Mucosa of descending colon (tissue), 3 donors: ENCODE results near the gene ETV3. TPM values are rescaled to one million over a fixed set of nuclear protein-coding genes. Genes with fewer than 3 reads are reported as not detected.

Experiments used
- ATAC-seq: fragments of 200-7000 bp; cut with Tn5 transposase; one replicate; pipeline ENCODE4 v1.9.1; 2020; ENCODE audit warnings: mild to moderate bottlenecking, moderate library complexity
- DNase-seq, 3 donors: peaks; one replicate each; pipeline ENCODE4 v3.0.0-alpha.2; 2020
- H3K36me3 ChIP-seq: fragments of 200-600 bp; one replicate; pipeline ENCODE4 v1.8.0; 2021; ENCODE audit warnings: low read depth, mild to moderate bottlenecking
- H3K4me1 ChIP-seq: fragments of 200-600 bp; one replicate; pipeline ENCODE4 v1.8.0; 2021; ENCODE audit warnings: low read depth, mild to moderate bottlenecking
- H3K4me3 ChIP-seq: fragments of 200-600 bp; one replicate; pipeline ENCODE4 v1.8.0; 2021; ENCODE audit warnings: mild to moderate bottlenecking
- H3K9me3 ChIP-seq: fragments of 200-600 bp; one replicate; pipeline ENCODE4 v1.8.0; 2021; ENCODE audit warnings: mild to moderate bottlenecking
- CTCF ChIP-seq: fragments of 200-600 bp; IDR thresholded peaks from one replicate; pipeline ENCODE4 v1.8.0; 2022; ENCODE audit warnings: antibody characterized with exemption, mild to moderate bottlenecking
- intact Hi-C, 2 donors: fragments of 100-400 bp; cut with DNase I in 1 of 2; cut with micrococcal nuclease in 1 of 2; formaldehyde crosslinking; loops; one replicate each; pipeline versions ENCODE4 v1.11.0 to v1.11.1; 2022; cut with DNase I, micrococcal nuclease
- total RNA-seq, 3 donors: library from RNA; stranded (reverse); fragmentation: NEBNext Ultra II Directional in 2 of 3; extraction: Animal tissue kit (Norgen Biotek cat#: 25700) in 2 of 3; gene quantifications; one replicate each; pipeline versions ENCODE4 v1.2.1 to v1.2.4, GENCODE V29; 2021 to 2023
- donor health status: DM: no; HTN: no; CAD: no; lungs with moderate emphysema.
- donor health status: DM: no; HTN: no; CAD: no.
- donor health status: DM: no; HTN: yes; CAD: no.

Gene ETV3
- total RNA-seq, 3 donors from 2014 or later: 32.6 to 36.3 (median 35.9) TPM

GRCh38 chr1:157155658-157156057, 17.5 kb upstream of the ETV3 start:
- intact Hi-C loops: loop anchor here (1.0 to 2.0 kb wide), 2 partner anchors 65 kb away; no protein-coding TSS in a partner anchor
- no peak overlapping the region for H3K4me3 ChIP-seq
- no peaks in the 10 kb centered on the region for H3K9me3 ChIP-seq
- no peak for TF ChIP-seq CTCF
- H3K4me1 ChIP-seq: peaks cover 20% of the 10 kb centered on the region
- no peaks in the 10 kb centered on the region for H3K36me3 ChIP-seq
- ATAC-seq: peak; percentile 9
- peak in 1 of 3 donors; percentile 37 for DNase-seq

GRCh38 chr1:157154940-157155514, 16.8 kb upstream of the ETV3 start:
- Histone ChIP-seq H3K4me1 (peaks cover 20% of the 10 kb centered on the region), H3K36me3 (no peaks in the 10 kb centered on the region), H3K4me3 (no peak overlapping the region), H3K9me3 (no peaks in the 10 kb centered on the region)
- peak; percentile 78 to 87 (median 79) for DNase-seq
- no peak for TF ChIP-seq CTCF
- intact Hi-C loops: loop anchor here (1.0 to 2.0 kb wide), 2 partner anchors 64 to 65 kb away; no protein-coding TSS in a partner anchor
- peak; percentile 89 for ATAC-seq

GRCh38 chr1:157154291-157154690, 16.1 kb upstream of the ETV3 start:
- Histone ChIP-seq H3K4me3 (no peak overlapping the region), H3K4me1 (peaks cover 20% of the 10 kb centered on the region), H3K36me3 (no peaks in the 10 kb centered on the region), H3K9me3 (no peaks in the 10 kb centered on the region)
- no peak for TF ChIP-seq CTCF
- intact Hi-C loops: loop anchor here in 1 of 2 donors (2.0 kb wide), 1 partner anchor 63 kb away; no protein-coding TSS in a partner anchor
- ATAC-seq (peak; percentile 66), DNase-seq (peak in 1 of 3 donors; percentile 51)

- Histone ChIP-seq H3K9me3 (no peaks in the 10 kb centered on the region), H3K4me1 (peaks cover 20% of the 10 kb centered on the region), H3K36me3 (no peaks in the 10 kb centered on the region), H3K4me3 (no peak overlapping the region)
- TF ChIP-seq CTCF: no peak
- intact Hi-C loops: loop anchor here in 1 of 2 donors (2.0 kb wide), 1 partner anchor 63 kb away; no protein-coding TSS in a partner anchor
- ATAC-seq (peak; percentile 75), DNase-seq (peak; percentile 52 to 58 (median 53))
Observed at GRCh38 chr1:157153746-157154145, 15.6 kb upstream of the ETV3 start.

GRCh38 chr1:157152510-157152909, 14.3 kb upstream of the ETV3 start:
- DNase-seq (no peak), ATAC-seq (no peak)
- no peaks in the 10 kb centered on the region for H3K9me3 ChIP-seq
- TF ChIP-seq CTCF: no peak
- no peaks in the 10 kb centered on the region for H3K36me3 ChIP-seq
- peaks cover 20% of the 10 kb centered on the region for H3K4me1 ChIP-seq
- intact Hi-C loops: no loop called here
- no peak overlapping the region for H3K4me3 ChIP-seq
